ENCODE measurements around the gene SERINC3.

Gene SERINC3

DNA sequence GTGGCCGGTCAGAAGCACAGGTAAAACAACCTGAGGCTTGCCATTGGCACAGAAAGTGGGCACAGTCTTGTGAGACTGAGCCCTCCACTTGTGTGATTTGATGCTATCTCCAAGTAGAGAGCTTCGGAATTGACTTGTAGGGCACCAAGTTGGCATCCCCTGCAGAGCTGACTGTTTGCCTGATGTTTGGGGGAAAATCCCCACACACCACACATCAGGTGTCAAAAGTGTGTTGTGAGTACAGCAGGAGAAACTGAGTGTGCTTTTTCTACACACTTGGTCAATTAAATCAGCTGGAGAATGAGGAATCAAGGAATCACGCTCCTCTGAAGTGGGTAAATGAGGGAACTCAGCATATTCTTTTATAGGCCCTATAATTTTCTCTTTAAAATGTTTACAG lies 989 bp downstream of the SERINC3 start:
- no peaks in the 10 kb centered on the region for H3K36me3 ChIP-seq (ENCODE audit: control insufficient read depth, insufficient read depth, low read length)
- peak overlapping the region; percentile 100 for H3K4me3 ChIP-seq (ENCODE audit: insufficient read depth, low read depth, low read length)
- no peaks in the 10 kb centered on the region for H3K9me3 ChIP-seq (ENCODE audit: control insufficient read depth, low read length)
- H3K27ac ChIP-seq (ENCODE audit: insufficient read depth, low read depth, low read length, poor library complexity, severe bottlenecking) = no peak overlapping the region
- H3K27me3 ChIP-seq (ENCODE audit: control insufficient read depth, insufficient read depth, low read length, poor library complexity, severe bottlenecking) = no peaks in the 10 kb centered on the region
- peaks cover 7% of the 10 kb centered on the region for H3K4me1 ChIP-seq (ENCODE audit: control insufficient read depth, insufficient read depth, low read length)
- 78 to 87% methylated on average over 3 of the region's 3 CpGs for WGBS, 2 experiments

DNA sequence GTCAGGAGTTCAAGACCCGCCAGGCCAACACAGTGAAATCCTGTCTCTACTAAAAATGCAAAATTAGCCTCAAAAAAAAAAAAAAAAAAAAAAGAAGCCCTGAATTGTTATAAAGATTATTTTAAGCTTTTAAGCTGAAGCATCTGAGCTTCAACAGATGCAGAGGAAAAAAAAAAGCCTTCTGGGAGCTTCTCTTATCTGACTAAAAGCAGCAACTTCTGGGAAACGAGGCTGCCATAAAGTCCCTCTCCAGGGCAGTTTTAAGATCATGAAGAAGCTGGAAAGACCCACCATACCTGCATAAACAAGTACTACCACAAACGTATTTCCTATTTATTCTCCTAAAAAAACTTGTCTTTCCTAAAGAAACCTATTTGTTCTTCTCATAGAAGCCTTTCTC lies 3.6 kb downstream of the SERINC3 start:
- Histone ChIP-seq H3K4me3 (ENCODE audit: insufficient read depth, low read depth, low read length) (no peak overlapping the region), H3K4me1 (ENCODE audit: control insufficient read depth, insufficient read depth, low read length) (peaks cover 7% of the 10 kb centered on the region), H3K27me3 (ENCODE audit: control insufficient read depth, insufficient read depth, low read length, poor library complexity, severe bottlenecking) (no peaks in the 10 kb centered on the region), H3K36me3 (ENCODE audit: control insufficient read depth, insufficient read depth, low read length) (no peaks in the 10 kb centered on the region), H3K9me3 (ENCODE audit: control insufficient read depth, low read length) (no peaks in the 10 kb centered on the region), H3K27ac (ENCODE audit: insufficient read depth, low read depth, low read length, poor library complexity, severe bottlenecking) (no peak overlapping the region)
- 89 to 94% methylated on average over 3 of the region's 3 CpGs for WGBS, 2 experiments

DNA sequence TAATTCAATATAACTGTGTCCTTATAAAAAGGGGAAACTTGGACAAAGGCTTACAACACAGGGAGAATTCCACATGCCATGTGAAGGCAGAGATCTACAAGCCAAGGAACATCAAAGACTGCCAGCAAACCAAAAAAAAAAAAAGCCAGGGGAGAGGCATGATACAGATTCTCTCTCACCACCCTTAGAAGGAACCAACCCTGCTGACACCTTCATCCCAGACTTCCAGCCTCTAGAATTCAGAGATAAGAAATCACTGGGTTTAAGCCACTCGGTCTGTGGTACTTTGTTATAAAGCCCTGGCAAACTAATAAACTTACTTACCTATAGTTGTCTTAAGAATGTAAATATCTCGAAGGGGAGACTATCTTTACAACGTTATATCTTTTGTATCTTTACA lies 4.4 kb downstream of the SERINC3 start:
- H3K4me1 ChIP-seq (ENCODE audit: control insufficient read depth, insufficient read depth, low read length) = peaks cover 7% of the 10 kb centered on the region
- no peak overlapping the region for H3K4me3 ChIP-seq (ENCODE audit: insufficient read depth, low read depth, low read length)
- no peaks in the 10 kb centered on the region for H3K27me3 ChIP-seq (ENCODE audit: control insufficient read depth, insufficient read depth, low read length, poor library complexity, severe bottlenecking)
- no peak overlapping the region for H3K27ac ChIP-seq (ENCODE audit: insufficient read depth, low read depth, low read length, poor library complexity, severe bottlenecking)
- no peaks in the 10 kb centered on the region for H3K36me3 ChIP-seq (ENCODE audit: control insufficient read depth, insufficient read depth, low read length)
- WGBS, 2 experiments = 80 to 94% methylated on average over 1 to 2 of the region's 3 CpGs
- H3K9me3 ChIP-seq (ENCODE audit: control insufficient read depth, low read length) = no peaks in the 10 kb centered on the region

DNA sequence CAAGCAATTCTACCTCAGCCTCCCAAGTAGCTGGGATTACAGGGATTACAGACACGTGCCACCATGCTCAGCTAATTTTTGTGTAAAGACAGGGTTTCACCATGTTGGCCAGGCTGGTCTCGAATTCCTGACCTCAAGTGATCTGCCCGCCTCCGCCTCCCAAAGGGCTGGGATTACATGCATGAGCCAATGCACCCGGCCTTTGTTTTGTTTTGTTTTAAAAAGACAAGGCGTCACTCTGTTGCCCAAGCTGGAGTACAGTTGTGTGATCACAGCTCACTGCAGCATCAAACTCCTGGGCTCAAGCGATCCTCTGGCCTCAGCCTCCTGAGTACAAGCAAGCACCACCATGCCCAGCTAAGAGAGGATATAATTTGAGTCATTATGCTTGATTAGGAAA lies 5.4 kb downstream of the SERINC3 start:
- H3K4me3 ChIP-seq (ENCODE audit: insufficient read depth, low read depth, low read length) = no peak overlapping the region
- peaks cover 7% of the 10 kb centered on the region for H3K4me1 ChIP-seq (ENCODE audit: control insufficient read depth, insufficient read depth, low read length)
- 81% methylated on average over 7 of the region's 7 CpGs for WGBS, 2 experiments
- H3K36me3 ChIP-seq (ENCODE audit: control insufficient read depth, insufficient read depth, low read length) = no peaks in the 10 kb centered on the region
- H3K27me3 ChIP-seq (ENCODE audit: control insufficient read depth, insufficient read depth, low read length, poor library complexity, severe bottlenecking) = no peaks in the 10 kb centered on the region
- no peaks in the 10 kb centered on the region for H3K9me3 ChIP-seq (ENCODE audit: control insufficient read depth, low read length)
- H3K27ac ChIP-seq (ENCODE audit: insufficient read depth, low read depth, low read length, poor library complexity, severe bottlenecking) = no peak overlapping the region

DNA sequence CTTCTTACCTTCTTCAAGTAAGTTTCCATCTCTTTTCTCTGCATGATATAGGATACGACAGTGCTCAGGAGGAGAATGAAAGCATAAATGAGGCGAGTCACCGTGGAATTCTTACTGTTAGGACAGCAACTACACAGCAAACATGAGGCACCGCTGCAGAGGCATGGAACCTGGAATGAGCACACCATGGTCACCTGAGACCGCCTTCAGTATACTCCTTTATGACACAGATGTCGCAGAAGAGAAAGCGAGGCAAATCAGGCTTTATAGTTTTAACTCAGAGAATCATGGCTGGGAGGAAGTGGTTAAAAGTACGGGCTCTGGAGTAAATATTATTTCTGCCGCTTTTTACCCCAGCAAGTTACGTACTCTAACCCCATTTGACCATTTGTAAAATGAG lies 8.0 kb downstream of the SERINC3 start:
- no peaks in the 10 kb centered on the region for H3K27me3 ChIP-seq (ENCODE audit: control insufficient read depth, insufficient read depth, low read length, poor library complexity, severe bottlenecking)
- H3K4me3 ChIP-seq (ENCODE audit: insufficient read depth, low read depth, low read length) = no peak overlapping the region
- no peaks in the 10 kb centered on the region for H3K4me1 ChIP-seq (ENCODE audit: control insufficient read depth, insufficient read depth, low read length)
- H3K9me3 ChIP-seq (ENCODE audit: control insufficient read depth, low read length) = no peaks in the 10 kb centered on the region
- H3K36me3 ChIP-seq (ENCODE audit: control insufficient read depth, insufficient read depth, low read length) = peaks cover 14% of the 10 kb centered on the region
- no peak overlapping the region for H3K27ac ChIP-seq (ENCODE audit: insufficient read depth, low read depth, low read length, poor library complexity, severe bottlenecking)
- 95 to 96% methylated on average over 10 of the region's 10 CpGs for WGBS, 2 experiments

DNA sequence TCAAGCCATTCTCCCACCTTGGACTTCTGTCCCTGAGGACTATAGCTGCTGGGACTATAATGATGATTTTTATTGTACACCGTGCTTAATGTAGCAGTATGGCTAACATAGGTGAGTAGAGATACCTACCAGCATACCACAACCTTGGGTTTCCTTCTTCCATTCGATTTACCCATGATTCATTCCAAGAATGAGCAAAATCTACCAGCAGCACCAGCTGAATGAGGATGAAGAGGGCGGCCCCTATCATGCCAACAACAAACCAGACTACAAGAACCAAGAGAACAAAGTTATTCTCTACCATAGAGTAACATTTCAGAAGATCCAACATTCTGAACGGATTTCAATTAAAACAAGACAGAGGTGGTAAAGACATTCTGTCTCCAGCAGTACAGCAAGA lies 12.1 kb downstream of the SERINC3 start:
- 84 to 95% methylated on average over 3 to 4 of the region's 4 CpGs for WGBS, 2 experiments
- no peaks in the 10 kb centered on the region for H3K4me1 ChIP-seq (ENCODE audit: control insufficient read depth, insufficient read depth, low read length)
- H3K27ac ChIP-seq (ENCODE audit: insufficient read depth, low read depth, low read length, poor library complexity, severe bottlenecking) = no peak overlapping the region
- no peaks in the 10 kb centered on the region for H3K27me3 ChIP-seq (ENCODE audit: control insufficient read depth, insufficient read depth, low read length, poor library complexity, severe bottlenecking)
- H3K4me3 ChIP-seq (ENCODE audit: insufficient read depth, low read depth, low read length) = no peak overlapping the region
- peaks cover 18% of the 10 kb centered on the region for H3K36me3 ChIP-seq (ENCODE audit: control insufficient read depth, insufficient read depth, low read length)
- no peaks in the 10 kb centered on the region for H3K9me3 ChIP-seq (ENCODE audit: control insufficient read depth, low read length)

DNA sequence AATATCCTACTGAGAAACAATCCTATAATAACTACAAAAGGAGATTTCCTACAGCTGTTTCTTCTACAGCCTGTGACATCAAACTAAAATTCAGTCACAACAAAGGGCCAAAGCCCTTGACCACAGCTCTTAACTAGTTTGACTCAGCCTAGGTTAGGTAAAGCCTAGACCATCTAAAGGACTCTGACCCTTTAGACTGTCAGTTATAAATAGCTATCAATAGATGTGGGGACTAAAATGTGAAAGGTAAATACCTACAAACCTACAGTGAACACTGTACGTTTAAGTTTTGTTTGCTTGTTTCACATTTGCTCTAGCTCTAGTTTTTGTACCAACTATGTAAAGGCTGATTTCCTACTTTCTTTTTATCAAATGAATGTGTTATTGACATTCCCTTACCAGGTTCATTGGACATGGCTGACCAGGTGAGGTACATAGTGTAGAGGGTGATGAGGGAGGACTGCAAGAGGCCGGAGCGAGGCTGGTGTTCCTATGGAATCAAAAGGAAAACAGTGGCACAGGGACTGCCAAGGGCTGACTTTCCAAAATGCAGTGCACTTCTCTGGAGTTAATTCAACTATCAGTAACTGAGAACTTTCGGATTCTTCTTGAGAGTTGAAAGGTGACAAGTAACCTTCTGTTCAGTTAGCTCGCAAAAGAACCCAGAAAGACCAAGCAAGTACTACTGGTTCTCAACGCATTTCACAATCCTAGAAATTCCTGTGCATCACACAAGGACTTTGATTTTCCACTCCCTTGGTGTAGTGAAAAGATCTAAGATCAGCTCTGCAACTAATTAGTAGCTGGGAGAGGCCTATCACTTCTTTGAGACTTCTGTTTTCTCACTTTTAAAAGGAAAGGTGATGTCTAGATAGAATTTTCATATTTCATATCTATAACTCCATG lies 17.2 kb downstream of the SERINC3 start:
- Histone ChIP-seq H3K27ac (ENCODE audit: insufficient read depth, low read depth, low read length, poor library complexity, severe bottlenecking) (no peak overlapping the region), H3K36me3 (ENCODE audit: control insufficient read depth, insufficient read depth, low read length) (peaks cover 39% of the 10 kb centered on the region), H3K4me1 (ENCODE audit: control insufficient read depth, insufficient read depth, low read length) (no peaks in the 10 kb centered on the region), H3K4me3 (ENCODE audit: insufficient read depth, low read depth, low read length) (no peak overlapping the region), H3K9me3 (ENCODE audit: control insufficient read depth, low read length) (no peaks in the 10 kb centered on the region), H3K27me3 (ENCODE audit: control insufficient read depth, insufficient read depth, low read length, poor library complexity, severe bottlenecking) (no peaks in the 10 kb centered on the region)
- WGBS, 2 experiments = 97 to 100% methylated on average over 6 of the region's 6 CpGs

DNA sequence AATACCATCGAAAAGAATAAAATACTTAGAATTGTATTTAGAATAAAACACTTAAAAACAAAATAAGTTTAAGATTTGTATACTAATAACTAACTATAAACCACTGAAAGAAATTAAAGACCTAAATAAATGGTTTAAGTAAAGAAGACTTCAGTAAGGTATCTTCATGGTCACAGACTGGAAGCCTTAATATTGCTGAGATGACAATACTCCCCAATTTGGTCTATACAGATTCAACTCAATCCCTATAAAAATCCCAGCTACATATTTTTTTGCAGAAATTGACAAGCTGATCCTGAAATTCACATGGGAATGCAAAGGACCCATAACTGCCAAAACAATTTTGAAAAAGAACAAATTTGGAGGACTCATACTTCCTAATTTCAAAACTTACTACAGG lies 18.9 kb downstream of the SERINC3 start:
- no CpG with 5 or more reads among the region's 1 CpG for WGBS, 2 experiments
- Histone ChIP-seq H3K4me1 (ENCODE audit: control insufficient read depth, insufficient read depth, low read length) (no peaks in the 10 kb centered on the region), H3K27me3 (ENCODE audit: control insufficient read depth, insufficient read depth, low read length, poor library complexity, severe bottlenecking) (no peaks in the 10 kb centered on the region), H3K36me3 (ENCODE audit: control insufficient read depth, insufficient read depth, low read length) (peaks cover 33% of the 10 kb centered on the region), H3K9me3 (ENCODE audit: control insufficient read depth, low read length) (no peaks in the 10 kb centered on the region), H3K4me3 (ENCODE audit: insufficient read depth, low read depth, low read length) (no peak overlapping the region), H3K27ac (ENCODE audit: insufficient read depth, low read depth, low read length, poor library complexity, severe bottlenecking) (no peak overlapping the region)

DNA sequence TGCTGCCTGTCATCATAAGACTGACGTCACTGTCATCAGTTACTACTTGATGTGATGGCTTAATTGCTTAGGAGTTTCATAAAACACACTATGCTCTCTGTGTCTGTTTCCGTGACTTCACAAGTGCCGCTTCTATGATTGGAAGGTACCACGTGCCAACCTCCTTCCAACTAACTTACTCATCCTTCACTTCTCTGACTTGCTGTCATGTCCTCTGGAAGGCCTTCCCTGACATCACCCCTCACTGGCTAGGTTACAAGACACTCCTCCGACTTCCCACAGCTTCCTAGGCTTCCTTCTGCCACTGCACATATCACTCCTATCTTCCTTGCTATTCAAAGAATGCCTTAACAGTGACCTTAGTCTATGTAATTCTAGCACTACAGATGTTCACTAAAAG lies 20.4 kb downstream of the SERINC3 start:
- 95 to 98% methylated on average over 5 of the region's 5 CpGs for WGBS, 2 experiments
- Histone ChIP-seq H3K27me3 (ENCODE audit: control insufficient read depth, insufficient read depth, low read length, poor library complexity, severe bottlenecking) (no peaks in the 10 kb centered on the region), H3K4me3 (ENCODE audit: insufficient read depth, low read depth, low read length) (no peak overlapping the region), H3K27ac (ENCODE audit: insufficient read depth, low read depth, low read length, poor library complexity, severe bottlenecking) (no peak overlapping the region), H3K36me3 (ENCODE audit: control insufficient read depth, insufficient read depth, low read length) (peaks cover 33% of the 10 kb centered on the region), H3K4me1 (ENCODE audit: control insufficient read depth, insufficient read depth, low read length) (no peaks in the 10 kb centered on the region), H3K9me3 (ENCODE audit: control insufficient read depth, low read length) (no peaks in the 10 kb centered on the region)

DNA sequence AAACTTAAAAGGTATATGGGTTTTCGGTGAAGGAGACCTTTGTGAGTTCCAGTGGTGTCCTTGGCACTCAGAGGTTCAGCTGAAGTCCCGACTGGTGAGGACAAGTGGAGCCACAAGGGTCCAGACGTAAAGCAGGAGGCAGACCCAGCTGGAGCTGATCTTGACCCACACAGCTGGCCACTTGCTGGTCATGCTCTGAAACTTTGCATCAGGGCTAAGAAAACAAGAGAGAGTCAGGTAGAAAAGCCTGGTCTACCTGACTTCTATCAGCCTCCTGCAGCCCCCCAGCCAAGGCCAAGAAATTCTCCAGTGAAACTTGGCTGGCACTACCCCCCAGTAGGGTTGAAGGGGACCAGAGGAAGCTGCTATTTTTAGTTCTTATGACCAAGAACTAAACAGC lies 21.6 kb downstream of the SERINC3 start:
- Histone ChIP-seq H3K36me3 (ENCODE audit: control insufficient read depth, insufficient read depth, low read length) (peaks cover 33% of the 10 kb centered on the region), H3K4me1 (ENCODE audit: control insufficient read depth, insufficient read depth, low read length) (no peaks in the 10 kb centered on the region), H3K4me3 (ENCODE audit: insufficient read depth, low read depth, low read length) (no peak overlapping the region), H3K27ac (ENCODE audit: insufficient read depth, low read depth, low read length, poor library complexity, severe bottlenecking) (no peak overlapping the region), H3K9me3 (ENCODE audit: control insufficient read depth, low read length) (no peaks in the 10 kb centered on the region), H3K27me3 (ENCODE audit: control insufficient read depth, insufficient read depth, low read length, poor library complexity, severe bottlenecking) (no peaks in the 10 kb centered on the region)
- 93 to 94% methylated on average over 3 of the region's 3 CpGs for WGBS, 2 experiments
